Measurements from ENCODE around the gene TLL2.

DNA sequence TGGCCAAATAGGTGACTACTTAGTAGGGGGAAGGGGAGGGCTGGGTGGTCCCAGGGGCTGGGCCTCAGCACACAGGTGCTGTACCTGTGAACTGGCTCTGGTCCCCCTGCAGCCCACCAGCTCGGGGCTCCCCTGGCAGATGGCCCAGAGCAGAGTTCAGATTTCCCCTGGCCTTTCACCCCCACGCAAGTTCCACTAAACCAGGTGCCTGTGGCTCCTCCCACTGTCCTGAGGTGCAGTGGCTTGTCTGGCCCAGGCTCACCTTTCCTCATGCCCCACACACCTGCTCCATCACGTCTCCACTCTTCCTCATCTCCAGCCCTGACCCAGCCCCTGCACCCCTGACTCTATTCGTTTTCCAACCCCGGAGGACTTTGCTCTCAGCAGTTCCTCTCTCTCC is 107.6 kb downstream of the TLL2 start:
- TF ChIP-seq, protein P1, sequence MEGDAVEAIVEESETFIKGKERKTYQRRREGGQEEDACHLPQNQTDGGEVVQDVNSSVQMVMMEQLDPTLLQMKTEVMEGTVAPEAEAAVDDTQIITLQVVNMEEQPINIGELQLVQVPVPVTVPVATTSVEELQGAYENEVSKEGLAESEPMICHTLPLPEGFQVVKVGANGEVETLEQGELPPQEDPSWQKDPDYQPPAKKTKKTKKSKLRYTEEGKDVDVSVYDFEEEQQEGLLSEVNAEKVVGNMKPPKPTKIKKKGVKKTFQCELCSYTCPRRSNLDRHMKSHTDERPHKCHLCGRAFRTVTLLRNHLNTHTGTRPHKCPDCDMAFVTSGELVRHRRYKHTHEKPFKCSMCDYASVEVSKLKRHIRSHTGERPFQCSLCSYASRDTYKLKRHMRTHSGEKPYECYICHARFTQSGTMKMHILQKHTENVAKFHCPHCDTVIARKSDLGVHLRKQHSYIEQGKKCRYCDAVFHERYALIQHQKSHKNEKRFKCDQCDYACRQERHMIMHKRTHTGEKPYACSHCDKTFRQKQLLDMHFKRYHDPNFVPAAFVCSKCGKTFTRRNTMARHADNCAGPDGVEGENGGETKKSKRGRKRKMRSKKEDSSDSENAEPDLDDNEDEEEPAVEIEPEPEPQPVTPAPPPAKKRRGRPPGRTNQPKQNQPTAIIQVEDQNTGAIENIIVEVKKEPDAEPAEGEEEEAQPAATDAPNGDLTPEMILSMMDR (conservative IDR thresholded peaks at IDR 0.05; ENCODE audit: low read depth, low read length): no peak
- TF ChIP-seq EZH2 (IDR thresholded peaks at IDR 0.05; ENCODE audit: borderline replicate concordance, low read depth, low read length, poor library complexity, severe bottlenecking): no peak
